ENCODE measurements around the gene NRXN2.

GRCh38 chr11:64736654-64737053 lies 13.7 kb upstream of the NRXN2 start:
- no peak for TF ChIP-seq EZH2phosphoT487 (IDR thresholded peaks at IDR 0.05; ENCODE audit: insufficient read depth, low read depth)
- TF ChIP-seq EZH2 (IDR thresholded peaks at IDR 0.05; ENCODE audit: insufficient read depth, poor library complexity, severe bottlenecking), result no peak

Data from GM23248 (cell line).